Measurements from ENCODE around the gene TAS1R2.
"Not testable (repeated sequence)": the region's sequence is repeated elsewhere in the genome, so short reads cannot be mapped to it uniquely, and the experiment has no call there.

Gene TAS1R2

GRCh38 chr1:18868801-18869424 is 9.5 kb upstream of the TAS1R2 start:
- DNase-seq (ENCODE audit: low read depth, low spot score): no peak

DNA sequence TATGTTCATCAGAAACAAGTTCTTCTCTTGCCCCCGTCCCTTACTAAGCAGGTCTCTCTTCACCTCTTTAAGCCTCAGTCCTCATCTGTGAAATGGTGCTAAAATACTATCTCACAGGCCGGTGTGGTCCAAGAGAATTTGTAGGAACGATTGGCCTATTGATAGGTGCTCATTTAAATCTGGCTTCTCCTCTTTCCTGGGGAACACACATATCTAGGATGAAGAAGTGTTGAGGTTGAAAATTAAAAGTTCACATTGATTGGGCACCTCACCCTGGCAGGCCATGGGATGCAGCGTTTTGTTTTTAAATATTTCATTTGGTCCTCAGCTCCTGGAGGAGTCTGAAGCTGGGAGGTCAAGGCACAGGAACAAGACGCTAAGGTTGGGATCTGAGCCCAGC is 8.9 kb upstream of the TAS1R2 start:
- no peak for DNase-seq (ENCODE audit: low read depth, low spot score)

GRCh38 chr1:18866846-18867245 is 7.4 kb upstream of the TAS1R2 start:
- DNase-seq (ENCODE audit: low read depth, low spot score): no peak

DNA sequence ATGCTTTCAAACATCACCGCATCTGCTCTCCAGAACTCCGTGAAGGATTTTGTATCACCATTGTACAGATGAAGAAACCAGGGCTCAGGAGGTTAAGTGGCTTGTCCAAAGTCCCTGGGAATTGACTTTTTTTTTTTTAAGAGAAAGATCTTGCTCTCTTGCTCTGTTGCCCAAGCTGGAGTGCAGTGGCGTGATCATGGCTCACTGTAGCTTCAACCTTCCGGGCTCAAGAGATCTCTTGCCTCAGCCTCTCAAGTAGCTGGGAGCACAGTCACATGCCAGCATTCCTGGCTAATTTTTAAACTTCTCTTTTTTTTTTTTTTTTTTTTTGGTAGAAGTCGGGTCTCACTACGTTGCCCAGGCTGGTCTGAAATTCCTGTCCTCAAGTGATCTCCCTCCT is 6.9 kb upstream of the TAS1R2 start:
- DNase-seq (ENCODE audit: low read depth, low spot score): no peak

DNA sequence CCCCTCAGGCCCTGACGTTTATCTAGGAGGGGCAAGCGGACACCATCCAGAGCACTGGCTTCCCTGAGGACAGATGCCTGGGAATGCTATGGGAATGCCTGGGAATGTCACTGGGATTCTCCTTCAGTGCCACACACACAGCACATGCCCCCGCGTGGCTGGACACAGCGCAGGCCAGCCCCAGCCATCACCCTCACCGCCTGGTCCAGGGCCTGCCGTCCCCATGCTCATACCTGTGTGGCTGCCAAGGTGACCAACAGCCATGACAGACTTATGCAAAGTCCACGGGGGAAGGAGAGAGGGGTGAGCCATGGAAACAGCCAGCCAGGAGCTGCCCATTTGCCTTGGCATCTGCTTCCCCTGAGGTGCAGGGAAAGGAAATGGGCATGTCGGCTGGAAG is 5.7 kb upstream of the TAS1R2 start:
- no peak for DNase-seq (ENCODE audit: low read depth, low spot score)

DNA sequence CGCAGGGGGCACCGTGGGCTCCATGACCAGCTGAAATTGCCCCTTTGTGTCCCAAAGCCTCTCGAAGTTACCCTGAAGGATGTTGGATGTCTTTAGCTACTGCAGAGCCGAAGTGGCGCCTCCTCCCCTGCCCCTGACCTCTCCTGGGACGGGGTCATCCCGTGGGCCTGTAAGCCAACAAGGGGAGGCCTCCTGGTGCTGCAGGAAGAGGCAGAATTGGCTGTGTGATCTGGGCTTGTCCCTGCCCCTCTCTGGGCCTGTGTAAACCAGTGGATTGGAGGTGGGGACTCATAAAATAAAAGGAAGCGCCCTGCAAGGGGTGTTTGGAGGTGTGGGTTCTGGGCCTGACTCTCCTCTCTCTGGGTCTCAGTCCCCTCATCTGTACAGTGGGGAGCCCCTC is 2.1 kb upstream of the TAS1R2 start:
- no peak for DNase-seq (ENCODE audit: low read depth, low spot score)

GRCh38 chr1:18861082-18861481 is 1.6 kb upstream of the TAS1R2 start:
- DNase-seq (ENCODE audit: low read depth, low spot score): no peak

DNA sequence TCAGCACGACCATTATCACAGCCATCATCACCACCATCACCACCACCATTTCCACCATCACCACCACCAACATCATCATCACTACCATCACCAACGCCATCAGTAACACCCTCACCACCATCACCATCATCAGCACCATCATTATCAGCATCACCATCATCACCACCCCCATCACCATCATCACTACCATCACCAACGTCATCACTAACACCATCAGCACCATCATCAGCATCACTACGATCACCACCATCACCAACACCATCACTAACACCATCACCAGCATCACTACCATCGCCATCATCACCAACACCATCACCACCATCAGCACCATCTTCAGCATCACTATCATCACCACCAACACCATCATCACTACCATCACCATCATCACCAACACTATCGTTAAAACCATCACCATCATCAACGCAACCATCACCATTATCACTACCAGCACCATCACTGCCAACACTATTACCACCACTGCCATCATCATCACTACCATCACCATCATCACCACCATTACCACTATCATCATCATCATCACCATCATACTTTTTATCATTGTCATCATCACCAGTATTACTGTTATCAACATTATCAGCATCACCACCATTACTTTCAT is 1.3 kb downstream of the TAS1R2 start:
- no peak for DNase-seq (ENCODE audit: low read depth, low spot score)

- no peak for DNase-seq (ENCODE audit: low read depth, low spot score)
These were observed 3.0 kb downstream of the TAS1R2 start for GRCh38 chr1:18856435-18856834.

DNA sequence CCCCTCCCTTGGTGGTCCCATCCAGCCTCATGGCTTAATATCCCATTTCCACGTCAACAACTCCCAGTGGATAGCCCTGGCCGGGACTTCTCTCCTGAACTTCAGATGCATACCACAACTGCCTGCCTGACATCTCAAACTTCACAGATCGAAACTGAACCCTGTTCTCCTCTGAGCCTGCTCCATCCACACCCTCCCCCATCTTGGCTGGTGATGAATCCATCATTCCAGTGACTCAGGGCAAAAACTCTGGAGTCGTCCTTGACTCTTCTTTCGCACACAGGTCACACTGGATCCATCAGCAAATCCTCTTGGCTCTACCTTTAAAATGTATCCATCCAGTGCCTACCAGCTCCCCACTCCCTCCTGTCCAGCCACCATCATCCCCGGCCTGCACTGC is 3.9 kb downstream of the TAS1R2 start:
- DNase-seq (ENCODE audit: low read depth, low spot score): no peak

DNA sequence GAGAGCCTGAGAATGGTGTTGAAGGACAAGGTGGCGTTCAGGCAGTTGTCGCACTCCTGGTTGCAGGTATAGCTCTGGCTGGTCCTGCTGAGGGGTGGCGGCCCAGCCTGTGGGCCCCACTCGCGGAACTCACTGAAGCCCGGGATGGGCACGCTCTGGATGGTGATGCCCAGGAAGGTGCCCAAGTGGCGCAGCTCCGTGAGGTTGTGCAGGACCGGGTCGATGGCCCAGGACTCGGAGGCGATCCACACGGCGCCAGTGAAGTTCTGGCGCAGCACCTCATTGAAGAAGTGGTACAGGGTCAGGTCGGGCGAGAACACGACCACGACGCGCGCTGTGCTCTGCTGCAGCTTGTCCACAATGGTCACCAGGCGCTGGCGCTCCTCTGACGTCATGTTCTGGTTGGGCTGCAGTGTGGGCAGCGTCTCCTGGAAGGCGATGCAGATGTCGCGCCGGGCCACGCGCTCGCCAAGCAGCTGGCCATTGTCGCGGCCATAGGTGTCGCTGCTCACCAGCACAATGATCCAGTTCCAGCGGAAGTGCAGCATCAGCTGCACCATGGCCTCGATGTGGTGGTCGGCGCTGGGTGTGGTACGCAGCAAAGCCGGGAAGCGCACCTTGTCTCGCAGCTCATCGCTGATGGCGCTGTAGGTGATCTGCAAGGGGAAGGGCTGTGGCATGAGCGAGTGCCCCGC is 5.0 kb downstream of the TAS1R2 start:
- DNase-seq (ENCODE audit: low read depth, low spot score): peak; percentile 74

DNA sequence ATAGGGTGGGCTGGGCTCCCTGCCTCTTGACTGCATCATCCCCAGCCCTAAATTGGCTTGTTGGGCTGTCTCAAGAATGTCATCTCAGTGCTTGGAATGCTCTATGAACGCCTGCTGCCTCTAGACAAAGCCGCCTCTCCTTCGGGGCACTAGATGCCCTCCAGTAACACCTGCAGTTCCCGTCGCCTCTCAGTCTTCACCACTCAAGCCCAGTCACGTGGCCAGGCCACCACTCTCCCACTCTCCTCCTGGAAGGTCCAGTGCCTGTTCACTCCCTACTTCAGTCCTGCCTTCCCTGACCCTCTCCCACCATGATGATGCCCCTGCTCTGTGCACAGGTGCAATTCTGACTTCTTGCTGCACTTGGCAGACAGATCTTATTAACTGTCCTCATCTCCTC is 7.0 kb downstream of the TAS1R2 start:
- peak; percentile 22 for DNase-seq (ENCODE audit: low read depth, low spot score)

GRCh38 chr1:18849261-18849711 is 10.2 kb downstream of the TAS1R2 start:
- DNase-seq (ENCODE audit: low read depth, low spot score): no peak

DNA sequence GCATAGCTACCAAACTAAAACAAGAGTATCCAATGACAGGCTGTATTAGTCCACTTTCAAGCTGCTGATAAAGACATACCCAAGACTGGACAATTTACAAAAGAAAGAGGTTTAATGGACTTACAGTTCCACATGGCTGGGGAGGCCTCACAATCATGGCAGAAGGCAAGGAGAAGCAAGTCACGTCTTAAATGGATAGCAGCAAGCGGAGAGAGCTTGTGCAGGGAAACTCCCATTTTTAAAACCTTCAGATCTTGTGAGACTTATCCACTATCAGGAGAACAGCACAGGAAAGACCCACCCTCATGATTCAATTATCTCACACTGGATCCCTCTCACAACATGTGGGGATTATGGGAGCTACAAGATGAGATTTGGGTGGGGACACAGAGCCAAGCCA is 11.7 kb downstream of the TAS1R2 start:
- DNase-seq (ENCODE audit: low read depth, low spot score): not testable (repeated sequence)

GRCh38 chr1:18840145-18840544 is 19.3 kb downstream of the TAS1R2 start:
- DNase-seq (ENCODE audit: low read depth, low spot score): no peak

DNA sequence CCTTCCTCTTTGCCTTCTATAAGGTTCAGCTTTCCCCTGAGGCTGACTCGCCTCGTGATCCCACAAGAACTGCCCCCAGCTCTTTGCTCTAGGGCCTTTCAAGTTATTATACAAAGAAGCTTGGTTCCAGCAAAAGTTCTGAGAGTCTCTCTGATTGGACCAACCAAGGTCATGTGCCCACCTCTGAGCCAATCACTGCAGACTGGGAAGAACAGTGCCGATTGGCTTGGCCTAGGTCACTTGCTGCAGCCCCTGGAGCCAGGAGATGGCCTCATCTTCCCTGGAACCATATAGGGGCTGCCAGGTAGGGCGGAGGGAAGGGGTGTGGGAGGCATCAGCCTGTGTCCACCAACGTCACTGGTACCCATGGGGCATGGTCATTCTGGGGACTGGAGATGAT is 22.8 kb downstream of the TAS1R2 start:
- no peak for DNase-seq (ENCODE audit: low read depth, low spot score)

GRCh38 chr1:18832319-18832718 is 27.1 kb downstream of the TAS1R2 start:
- DNase-seq (ENCODE audit: low read depth, low spot score): not testable (repeated sequence)

DNA sequence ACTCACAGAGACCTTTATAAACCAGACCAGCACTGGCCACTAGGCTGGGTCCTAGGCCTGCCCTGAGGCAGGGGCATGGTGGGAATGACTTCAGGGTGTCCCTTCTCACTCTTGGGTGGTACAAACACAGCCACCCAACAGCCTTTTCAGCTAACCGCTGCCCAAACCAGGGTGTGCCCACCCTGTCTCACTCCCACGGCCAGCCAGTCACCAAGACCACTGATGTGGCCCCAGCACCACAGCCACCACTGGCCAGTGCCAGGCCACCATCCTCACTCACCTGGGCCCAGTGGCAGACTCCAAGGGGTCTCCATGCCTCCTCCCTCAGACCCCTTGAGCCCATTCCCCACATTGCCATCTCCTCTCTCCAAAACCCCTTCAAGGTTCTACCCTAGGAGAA is 27.8 kb downstream of the TAS1R2 start:
- no peak for DNase-seq (ENCODE audit: low read depth, low spot score)

DNA sequence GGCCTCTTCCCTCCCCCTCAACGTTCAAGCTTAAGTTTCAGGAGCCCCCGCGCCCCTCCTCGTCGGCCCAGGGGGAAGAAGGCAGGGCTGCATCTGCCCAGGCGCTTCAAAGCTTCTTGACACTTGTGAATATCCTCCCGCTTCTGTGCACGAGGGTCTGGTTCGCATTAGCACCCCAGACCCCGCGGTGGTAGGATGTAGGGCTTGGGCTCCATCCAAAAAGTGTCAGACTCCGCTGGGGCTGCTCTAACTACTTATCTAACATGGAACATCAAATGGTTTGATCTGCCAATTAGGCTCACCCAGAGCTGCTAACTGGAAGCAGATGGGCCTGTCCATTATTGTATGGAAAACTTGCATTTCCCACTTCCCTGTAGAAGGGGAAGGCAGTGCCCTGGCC is 28.9 kb downstream of the TAS1R2 start:
- DNase-seq (ENCODE audit: low read depth, low spot score): no peak

DNA sequence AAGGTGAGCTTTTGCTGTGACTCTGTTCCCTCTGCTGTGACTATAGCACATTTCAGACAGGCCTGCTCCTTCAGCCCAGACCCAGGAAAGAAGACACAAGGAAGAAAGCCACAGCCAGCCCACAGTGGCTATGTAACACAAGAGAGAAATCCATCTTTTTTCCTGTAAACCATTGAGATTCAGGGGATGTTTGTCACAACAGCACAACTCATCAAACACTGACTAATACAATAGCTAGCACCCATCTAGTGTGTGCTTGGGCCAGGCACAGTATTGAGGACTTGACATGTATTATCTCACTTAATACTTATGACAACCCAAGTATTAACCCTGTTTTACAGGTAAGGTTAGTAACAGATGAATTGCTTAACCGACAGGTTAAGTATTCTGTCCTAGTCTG is 29.8 kb downstream of the TAS1R2 start:
- no peak for DNase-seq (ENCODE audit: low read depth, low spot score)

DNA sequence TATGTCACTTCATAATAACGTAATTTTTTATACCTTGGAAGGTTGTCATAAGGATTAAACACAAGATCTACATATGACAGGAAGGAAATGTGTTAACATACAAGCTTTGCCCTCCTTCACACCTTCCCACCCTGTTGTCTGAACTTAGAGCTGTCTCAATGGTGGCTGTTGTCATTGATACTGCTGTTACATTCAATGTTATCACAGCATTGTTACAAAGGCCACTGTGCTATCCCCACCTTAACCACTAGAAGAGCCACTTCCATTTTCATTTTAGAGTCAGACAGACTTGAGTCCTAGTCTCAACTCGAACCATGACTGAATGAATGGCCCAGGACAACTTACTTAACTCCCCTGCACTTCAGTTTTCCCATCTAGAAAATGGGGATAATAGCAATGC is 31.2 kb downstream of the TAS1R2 start:
- no peak for DNase-seq (ENCODE audit: low read depth, low spot score)

GRCh38 chr1:18823438-18823837 is 36.0 kb downstream of the TAS1R2 start:
- no peak for DNase-seq (ENCODE audit: low read depth, low spot score)
